ENCODE results near the gene FLT3.

Gene FLT3

GRCh38 chr13:27969866-27970229 lies 130.5 kb downstream of the FLT3 start:
- Histone ChIP-seq H3K4me2 (ENCODE audit: low read length) (no peak overlapping the region), H3K4me3 (ENCODE audit: low read length) (no peak overlapping the region), H3K79me2 (ENCODE audit: low read length) (no peaks in the 10 kb centered on the region), H4K20me1 (ENCODE audit: insufficient read depth, low read length) (no peaks in the 10 kb centered on the region), H3K9ac (ENCODE audit: low read length) (no peak overlapping the region), H3K27me3 (ENCODE audit: low read depth, low read length) (no peaks in the 10 kb centered on the region), H2AFZ (ENCODE audit: low read depth, low read length) (no peak overlapping the region), H3K9me3 (ENCODE audit: insufficient read depth, low read length) (no peaks in the 10 kb centered on the region), H3K4me1 (ENCODE audit: low read length) (no peaks in the 10 kb centered on the region), H3K27ac (ENCODE audit: low read length) (no peak overlapping the region), H3K36me3 (replicated peaks; ENCODE audit: low read depth, low read length) (no peaks in the 10 kb centered on the region)
- TF ChIP-seq CTCF (IDR thresholded peaks at IDR 0.05; ENCODE audit: low read depth, low read length), result no peak
- no peak for TF ChIP-seq EZH2phosphoT487 (IDR thresholded peaks at IDR 0.05; ENCODE audit: low read depth)

GRCh38 chr13:27969082-27969865 lies 131.1 kb downstream of the FLT3 start, which contains the start of gene CDX2:
CDX2 (minus strand) TSS chr13:27969315; CDS start chr13:27969006, 309 bp downstream.
- Histone ChIP-seq H3K27me3 (ENCODE audit: low read depth, low read length) (no peaks in the 10 kb centered on the region), H3K36me3 (replicated peaks; ENCODE audit: low read depth, low read length) (no peaks in the 10 kb centered on the region), H3K4me3 (ENCODE audit: low read length) (no peak within 1 kb of the TSS), H2AFZ (ENCODE audit: low read depth, low read length) (no peak within 1 kb of the TSS), H3K27ac (ENCODE audit: low read length) (no peak within 1 kb of the TSS), H3K4me2 (ENCODE audit: low read length) (no peak within 1 kb of the TSS), H3K9ac (ENCODE audit: low read length) (no peak within 1 kb of the TSS), H3K9me3 (ENCODE audit: insufficient read depth, low read length) (no peaks in the 10 kb centered on the region), H3K4me1 (ENCODE audit: low read length) (no peaks in the 10 kb centered on the region), H3K79me2 (ENCODE audit: low read length) (no peaks in the 10 kb centered on the region), H4K20me1 (ENCODE audit: insufficient read depth, low read length) (no peaks in the 10 kb centered on the region)
- TF ChIP-seq EZH2phosphoT487 (IDR thresholded peaks at IDR 0.05; ENCODE audit: low read depth) (no peak), CTCF (IDR thresholded peaks at IDR 0.05; ENCODE audit: low read depth, low read length) (no peak)

DNA sequence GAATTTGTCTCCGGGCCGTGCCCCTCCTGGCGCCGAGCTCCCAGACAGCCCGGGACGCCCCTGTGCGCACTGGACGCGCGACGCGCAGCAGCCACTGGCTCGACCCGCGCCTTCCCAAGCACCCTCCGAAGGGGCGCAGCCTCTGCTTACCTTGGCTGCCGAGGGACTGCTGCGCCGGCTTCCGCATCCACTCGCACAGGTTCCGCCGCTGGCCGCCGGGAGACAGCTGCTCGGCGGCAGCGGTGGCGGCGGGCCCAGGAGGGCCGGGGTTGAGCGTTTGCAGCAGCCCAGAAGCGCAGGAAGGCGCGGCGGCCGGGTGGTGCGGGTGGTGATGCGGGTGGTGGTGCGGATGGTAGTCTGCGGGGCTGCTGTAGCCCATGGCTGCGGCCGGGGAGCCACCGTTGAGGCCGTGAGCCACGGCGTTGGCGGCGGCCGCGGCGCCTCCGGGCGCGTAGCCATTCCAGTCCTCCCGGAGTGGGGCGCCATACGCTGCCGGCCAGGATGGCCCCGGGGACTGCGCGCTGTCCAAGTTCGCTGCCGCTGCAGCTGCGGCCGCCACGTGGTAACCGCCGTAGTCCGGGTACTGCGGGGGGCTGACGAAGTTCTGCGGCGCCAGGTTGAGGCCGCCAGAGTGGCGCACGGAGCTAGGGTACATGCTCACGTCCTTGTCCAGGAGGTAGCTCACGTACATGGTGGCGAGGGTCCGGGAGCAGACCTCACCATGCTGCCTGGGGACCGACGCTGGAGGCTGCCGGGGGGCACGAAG lies 131.9 kb downstream of the FLT3 start:
- no peaks in the 10 kb centered on the region for H3K4me1 ChIP-seq (ENCODE audit: low read length)
- H3K27me3 ChIP-seq (ENCODE audit: low read depth, low read length), result no peaks in the 10 kb centered on the region
- no peaks in the 10 kb centered on the region for H3K9me3 ChIP-seq (ENCODE audit: insufficient read depth, low read length)

More for the DNA sequence above, 131.9 kb downstream of the FLT3 start:
- Histone ChIP-seq H2AFZ (ENCODE audit: low read depth, low read length) (no peak overlapping the region), H3K4me2 (ENCODE audit: low read length) (no peak overlapping the region), H3K27ac (ENCODE audit: low read length) (no peak overlapping the region), H3K9ac (ENCODE audit: low read length) (no peak overlapping the region), H4K20me1 (ENCODE audit: insufficient read depth, low read length) (no peaks in the 10 kb centered on the region), H3K79me2 (ENCODE audit: low read length) (no peaks in the 10 kb centered on the region), H3K4me3 (ENCODE audit: low read length) (no peak overlapping the region), H3K36me3 (replicated peaks; ENCODE audit: low read depth, low read length) (no peaks in the 10 kb centered on the region)
- TF ChIP-seq EZH2phosphoT487 (IDR thresholded peaks at IDR 0.05; ENCODE audit: low read depth), result no peak
- TF ChIP-seq CTCF (IDR thresholded peaks at IDR 0.05; ENCODE audit: low read depth, low read length), result no peak

Data from OCI-LY3 (cell line).